ENCODE measurements around the gene CDH26.

The CDH26 gene

GRCh38 chr20:59958123-59958522 is at the start of gene CDH26:
CDH26 (plus strand) TSS chr20:59958423; CDS start chr20:59958727, 304 bp downstream.
- DNase-seq (ENCODE audit: low read depth): no peak
- TF ChIP-seq CTCF (IDR thresholded peaks at IDR 0.05; ENCODE audit: control insufficient read depth, extremely low read depth, insufficient read depth): no peak
- peak within 1 kb of the TSS; percentile 78 for H3K4me3 ChIP-seq (ENCODE audit: low read depth, low read length)

- H3K4me3 ChIP-seq (ENCODE audit: low read depth, low read length): no peak overlapping the region
- no peak for TF ChIP-seq CTCF (IDR thresholded peaks at IDR 0.05; ENCODE audit: control insufficient read depth, extremely low read depth, insufficient read depth)
- DNase-seq (ENCODE audit: low read depth): no peak
Measured at GRCh38 chr20:59908855-59909254, 49.4 kb upstream of the CDH26 start.

GRCh38 chr20:59911041-59911440 is 47.2 kb upstream of the CDH26 start:
- TF ChIP-seq CTCF (IDR thresholded peaks at IDR 0.05; ENCODE audit: control insufficient read depth, extremely low read depth, insufficient read depth): no peak
- no peak overlapping the region for H3K4me3 ChIP-seq (ENCODE audit: low read depth, low read length)
- DNase-seq (ENCODE audit: low read depth): no peak

- no peak for TF ChIP-seq CTCF (IDR thresholded peaks at IDR 0.05; ENCODE audit: control insufficient read depth, extremely low read depth, insufficient read depth)
- DNase-seq (ENCODE audit: low read depth): no peak
- no peak overlapping the region for H3K4me3 ChIP-seq (ENCODE audit: low read depth, low read length)
Measured at GRCh38 chr20:59912609-59913008, 45.6 kb upstream of the CDH26 start.

- H3K4me3 ChIP-seq (ENCODE audit: low read depth, low read length): no peak overlapping the region
- no peak for TF ChIP-seq CTCF (IDR thresholded peaks at IDR 0.05; ENCODE audit: control insufficient read depth, extremely low read depth, insufficient read depth)
- no peak for DNase-seq (ENCODE audit: low read depth)
Measured at GRCh38 chr20:59920944-59921343, 37.3 kb upstream of the CDH26 start.

GRCh38 chr20:59923514-59923913 is 34.7 kb upstream of the CDH26 start:
- DNase-seq (ENCODE audit: low read depth): no peak
- no peak for TF ChIP-seq CTCF (IDR thresholded peaks at IDR 0.05; ENCODE audit: control insufficient read depth, extremely low read depth, insufficient read depth)
- H3K4me3 ChIP-seq (ENCODE audit: low read depth, low read length): no peak overlapping the region

- TF ChIP-seq CTCF (IDR thresholded peaks at IDR 0.05; ENCODE audit: control insufficient read depth, extremely low read depth, insufficient read depth): no peak
- peak overlapping the region; percentile 19; the same call in 1 of the 2 replicates for H3K4me3 ChIP-seq (ENCODE audit: low read depth, low read length)
- DNase-seq (ENCODE audit: low read depth): no peak
Measured at GRCh38 chr20:59925359-59925758, 32.9 kb upstream of the CDH26 start.

Data from LNCaP clone FGC (cell line).